ENCODE measurements around the gene SNX25.

- TF ChIP-seq CTCF (IDR thresholded peaks at IDR 0.05) (no peak), POLR2A (IDR thresholded peaks at IDR 0.05) (no peak)
Measured at GRCh38 chr4:185374027-185374426, 164.6 kb downstream of the SNX25 start.
